MV-4-11 (cell line): Measurements from ENCODE around the gene TP73.

ENCODE experiments used
- DNase-seq: peaks from one replicate; lab custom pipeline; 2025; lab: John Stamatoyannopoulos, UW

TP73 gene

DNA sequence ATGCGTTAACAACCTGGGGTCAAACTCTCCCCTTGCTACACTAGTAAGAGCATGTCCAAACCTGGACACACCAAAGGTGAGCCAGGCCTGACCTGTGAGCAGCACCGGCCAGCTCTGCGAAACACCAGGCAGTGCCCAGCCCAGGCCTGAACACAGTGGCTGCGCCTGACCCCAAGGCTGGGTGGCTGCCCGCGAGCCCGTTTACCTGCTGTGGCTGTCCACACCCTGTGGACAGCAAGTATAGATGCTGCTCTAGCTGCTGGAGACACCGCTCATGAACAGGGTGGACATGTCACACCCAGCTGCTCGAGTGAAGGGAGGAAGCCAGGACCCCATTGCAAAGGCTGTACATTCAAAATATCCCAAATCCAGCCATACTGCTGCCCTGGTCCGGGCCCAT, 92.3 kb downstream of the TP73 start:
- DNase-seq: no peak

DNA sequence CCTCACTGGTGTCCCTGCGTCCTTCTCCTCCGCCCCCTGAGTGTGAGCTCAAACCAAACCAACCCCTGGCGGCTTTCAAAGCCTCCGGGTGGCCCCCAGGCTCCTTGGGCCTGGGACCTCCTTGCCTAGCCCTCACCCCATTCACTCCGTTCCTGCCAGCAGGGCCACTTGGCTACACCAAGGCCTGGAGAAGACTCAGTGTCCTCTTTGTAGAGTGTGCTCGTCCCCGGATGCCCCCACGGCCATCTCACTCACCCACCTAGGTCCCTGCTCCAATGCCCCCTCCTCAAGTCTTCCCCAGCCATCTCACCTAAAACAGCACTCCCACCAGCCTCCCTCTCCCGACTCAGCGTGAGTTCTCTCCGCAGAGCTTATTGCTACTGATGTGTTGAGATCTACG, 92.8 kb downstream of the TP73 start:
- no peak for DNase-seq

DNA sequence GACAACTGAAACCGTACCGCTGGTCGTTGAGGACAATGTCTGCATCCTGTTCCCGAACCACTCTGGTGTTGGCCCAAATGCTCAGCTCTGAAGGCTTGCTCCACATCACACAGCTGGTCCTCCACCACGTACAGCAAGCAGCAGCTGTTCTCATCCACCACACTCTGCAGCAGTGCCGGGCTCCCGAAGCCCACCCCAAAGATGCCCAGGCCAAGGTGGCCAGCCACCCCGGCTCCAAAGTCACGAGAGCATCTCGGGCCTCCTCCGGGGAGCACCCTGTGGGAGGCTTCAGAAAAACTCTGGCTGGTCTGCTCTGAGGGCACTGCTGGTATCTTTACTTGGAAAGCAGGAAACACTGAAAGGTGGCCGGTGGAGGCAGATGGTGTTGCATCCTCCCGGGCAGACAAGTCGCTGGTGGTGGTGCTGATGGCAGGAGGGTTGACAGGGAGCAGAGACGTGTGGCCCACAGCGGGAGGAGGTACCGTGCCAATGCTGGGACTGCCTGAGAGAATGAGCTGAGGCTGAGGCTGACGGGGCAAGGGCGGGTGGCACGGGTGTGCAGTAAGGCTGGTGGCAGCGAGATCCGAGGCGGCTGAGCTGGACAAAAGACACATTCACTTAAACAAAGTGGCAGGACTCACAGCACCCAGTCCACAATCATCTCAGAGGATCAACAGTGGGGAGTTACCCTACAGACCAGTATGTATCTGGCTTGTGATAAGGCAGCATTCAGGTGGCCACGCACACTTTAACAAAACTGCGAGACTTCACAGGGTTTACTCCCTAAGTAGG, 93.5 kb downstream of the TP73 start:
- no peak for DNase-seq

DNA sequence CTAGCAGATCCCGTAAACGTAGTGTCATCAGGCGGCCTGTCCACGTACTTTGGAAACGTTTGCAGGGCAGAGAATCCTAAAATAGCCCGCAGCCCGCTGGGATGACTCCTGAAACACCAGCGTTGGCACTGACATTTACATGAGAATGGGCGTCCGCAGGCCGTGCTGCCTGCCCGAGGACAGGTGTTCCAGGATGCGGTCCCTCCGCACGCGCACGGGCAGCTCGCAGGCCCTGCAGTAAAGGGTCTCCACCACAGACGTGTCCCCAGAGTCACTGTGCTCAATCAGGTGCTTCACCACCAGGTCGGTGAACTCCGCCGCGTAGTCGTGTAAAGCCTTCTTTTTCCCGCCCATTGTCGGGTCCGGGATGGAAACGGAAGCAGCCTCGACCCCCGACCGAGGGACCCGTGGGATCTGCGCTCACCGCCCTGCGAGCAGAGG, 94.1 kb downstream of the TP73 start:
- no peak for DNase-seq

DNA sequence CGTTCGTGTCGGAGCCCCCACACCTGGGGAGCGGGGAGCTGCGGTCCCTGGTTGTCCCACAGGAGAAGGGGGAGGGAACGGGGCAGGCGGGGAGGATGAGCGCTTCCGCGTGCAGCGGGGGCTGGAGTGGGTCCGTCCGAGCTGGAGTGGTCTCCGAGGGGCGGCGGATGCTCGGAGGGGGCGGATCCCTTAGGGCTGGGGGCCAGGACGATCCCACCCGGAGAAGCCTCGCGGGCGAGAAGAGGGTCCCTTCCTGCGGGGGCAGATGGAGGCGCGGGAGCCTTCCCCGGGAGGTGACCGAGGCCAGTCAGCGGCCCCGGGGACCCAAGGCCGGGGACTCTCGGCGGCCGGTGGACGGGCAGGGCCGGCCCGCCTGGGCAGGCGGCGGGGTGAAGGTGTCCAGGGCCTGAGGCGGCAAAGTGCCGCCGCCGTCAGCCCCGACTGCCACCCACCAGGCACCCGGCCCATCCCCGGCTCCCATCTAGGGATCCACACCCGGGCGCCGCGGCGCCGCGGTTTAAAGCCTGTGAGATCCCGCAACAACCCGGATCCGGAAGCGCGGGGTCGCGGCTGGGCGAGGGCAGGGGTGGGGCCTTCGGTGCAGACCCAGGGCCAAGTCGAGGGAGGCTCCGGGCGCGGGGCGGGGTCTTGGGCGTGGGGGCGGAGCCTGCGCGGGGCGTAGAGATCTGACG, 94.7 kb downstream of the TP73 start:
- peak; percentile 31 for DNase-seq

DNA sequence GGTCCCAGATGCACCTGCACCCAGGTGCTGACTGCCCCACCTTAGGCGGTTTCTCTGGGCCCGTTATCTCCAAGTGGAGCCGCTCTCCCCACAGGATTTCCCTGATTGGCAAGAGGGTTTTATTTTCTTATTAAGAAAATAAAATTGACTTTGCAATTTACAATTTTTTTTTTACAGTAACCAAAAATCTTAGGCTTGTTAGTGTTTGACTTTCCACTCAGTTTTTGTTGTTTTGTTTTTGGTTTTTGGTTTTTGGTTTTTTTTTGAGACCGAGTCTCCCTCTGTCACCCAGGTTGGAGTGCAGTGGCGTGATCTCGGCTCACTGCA, 95.2 kb downstream of the TP73 start:
- DNase-seq: no peak

DNA sequence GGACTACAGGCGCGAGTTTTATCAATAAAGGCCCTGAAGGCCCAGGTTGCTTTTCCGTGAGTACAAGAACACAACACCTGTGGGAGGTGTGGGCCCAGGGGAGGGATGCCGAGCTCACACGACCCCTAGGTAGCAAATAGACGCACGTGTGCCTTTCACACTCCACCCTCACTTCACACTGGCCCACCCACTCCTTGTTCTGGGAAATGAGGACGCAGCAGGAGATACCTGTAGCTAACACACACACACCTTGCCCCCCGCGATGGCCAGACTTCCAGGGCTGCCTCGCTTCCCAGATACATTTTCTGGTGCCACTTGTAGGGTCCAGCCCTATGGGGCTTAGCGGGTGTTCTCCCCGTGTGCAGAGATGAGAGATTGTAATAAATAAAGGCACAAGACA, 95.6 kb downstream of the TP73 start:
- DNase-seq: no peak

DNA sequence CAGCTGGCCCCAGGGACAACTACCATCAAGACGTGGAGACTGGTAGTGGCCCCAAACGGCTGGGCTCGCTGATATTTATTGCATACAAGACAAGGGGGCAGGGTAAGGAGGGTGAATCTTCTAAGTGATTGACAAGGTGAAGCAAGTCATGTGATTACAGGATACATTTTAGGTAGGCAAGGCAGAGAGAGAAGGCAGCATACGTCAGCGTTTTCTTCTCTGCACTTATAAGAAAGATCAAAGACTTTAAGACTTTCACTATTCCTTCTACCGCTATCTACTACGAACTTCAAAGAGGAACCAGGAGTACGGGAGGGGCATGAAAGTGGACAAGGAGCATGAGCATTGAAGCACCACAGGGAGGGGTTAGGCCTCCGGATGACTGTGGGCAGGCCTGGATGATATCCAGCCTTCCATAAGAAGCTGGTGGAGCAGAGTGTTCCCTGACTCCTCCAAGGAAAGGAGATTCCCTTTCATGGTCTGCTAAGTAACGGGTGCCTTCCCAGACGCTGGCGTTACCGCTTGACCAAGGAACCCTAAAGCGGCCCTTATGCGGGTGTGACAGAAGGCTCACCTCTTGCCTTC, 96.1 kb downstream of the TP73 start:
- DNase-seq: peak; percentile 21

DNA sequence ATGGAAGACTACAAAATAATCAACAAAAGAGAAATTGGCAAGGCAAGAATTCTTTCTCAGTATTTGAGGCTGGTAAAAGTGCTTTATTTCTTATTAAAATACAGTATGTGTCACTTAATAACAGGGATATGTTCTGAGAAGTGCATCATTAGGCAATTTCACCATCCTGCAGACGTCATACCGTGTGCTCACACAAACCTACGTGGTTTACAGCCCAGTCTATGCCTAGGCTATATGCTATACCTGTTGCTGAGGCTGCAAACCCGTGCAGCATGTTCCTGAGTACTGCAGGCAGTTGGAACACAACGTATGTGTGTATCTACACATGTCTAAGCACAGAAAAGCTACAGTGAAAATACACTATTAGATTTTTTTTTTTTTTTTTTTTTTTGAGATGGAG, 97.2 kb downstream of the TP73 start:
- no peak for DNase-seq

DNA sequence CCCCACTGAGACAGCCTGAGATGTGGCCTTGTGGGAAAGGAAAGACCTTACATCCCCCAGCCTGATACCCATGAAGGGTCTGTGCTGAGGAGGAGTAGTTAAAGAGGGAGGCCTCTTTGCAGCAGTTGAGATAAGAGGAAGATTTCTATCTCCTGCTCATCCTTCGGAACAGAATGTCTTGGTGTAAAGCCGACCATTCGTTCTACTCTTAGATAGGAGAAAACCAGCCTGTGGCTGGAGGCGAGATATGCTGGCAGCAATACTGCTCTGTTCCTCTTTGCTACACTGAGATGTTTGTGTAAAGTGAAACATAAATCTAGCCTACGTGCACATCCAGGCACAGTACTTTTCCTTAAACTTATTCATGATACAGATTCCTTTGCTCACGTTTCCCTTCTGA, 98.4 kb downstream of the TP73 start:
- no peak for DNase-seq

DNA sequence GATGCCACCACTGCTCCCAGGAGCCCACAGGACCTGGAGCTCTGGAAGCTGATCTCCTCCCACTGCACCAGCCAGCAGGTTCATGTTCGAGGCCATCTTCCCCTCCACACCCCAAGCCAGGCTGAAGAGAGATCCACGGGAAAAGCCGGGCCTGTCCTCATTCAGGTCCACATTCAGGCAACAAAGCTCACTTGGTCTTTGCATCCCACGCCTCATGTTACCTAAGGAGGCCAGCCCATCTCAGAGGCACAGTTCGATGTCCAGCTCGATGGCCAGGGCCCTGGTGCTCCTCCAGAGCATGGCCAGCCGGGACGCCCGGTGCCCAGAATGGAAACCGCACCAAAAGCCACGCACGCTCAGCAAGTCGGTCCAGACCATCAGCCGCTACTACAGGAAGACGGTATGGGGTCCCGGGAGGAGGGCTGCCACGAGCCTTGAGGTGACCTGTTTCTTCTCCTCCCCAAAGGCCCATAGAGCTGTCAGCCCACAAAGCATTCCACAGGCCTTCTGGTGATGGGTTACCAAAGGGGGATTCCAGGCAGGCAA, 100.2 kb downstream of the TP73 start, which contains the start of gene CCDC27:
Gene CCDC27, plus strand, starts transcription at position 51 of the 546 bp plus-strand sequence. Its CDS starts 32 bp downstream, at position 83.
- no peak for DNase-seq

DNA sequence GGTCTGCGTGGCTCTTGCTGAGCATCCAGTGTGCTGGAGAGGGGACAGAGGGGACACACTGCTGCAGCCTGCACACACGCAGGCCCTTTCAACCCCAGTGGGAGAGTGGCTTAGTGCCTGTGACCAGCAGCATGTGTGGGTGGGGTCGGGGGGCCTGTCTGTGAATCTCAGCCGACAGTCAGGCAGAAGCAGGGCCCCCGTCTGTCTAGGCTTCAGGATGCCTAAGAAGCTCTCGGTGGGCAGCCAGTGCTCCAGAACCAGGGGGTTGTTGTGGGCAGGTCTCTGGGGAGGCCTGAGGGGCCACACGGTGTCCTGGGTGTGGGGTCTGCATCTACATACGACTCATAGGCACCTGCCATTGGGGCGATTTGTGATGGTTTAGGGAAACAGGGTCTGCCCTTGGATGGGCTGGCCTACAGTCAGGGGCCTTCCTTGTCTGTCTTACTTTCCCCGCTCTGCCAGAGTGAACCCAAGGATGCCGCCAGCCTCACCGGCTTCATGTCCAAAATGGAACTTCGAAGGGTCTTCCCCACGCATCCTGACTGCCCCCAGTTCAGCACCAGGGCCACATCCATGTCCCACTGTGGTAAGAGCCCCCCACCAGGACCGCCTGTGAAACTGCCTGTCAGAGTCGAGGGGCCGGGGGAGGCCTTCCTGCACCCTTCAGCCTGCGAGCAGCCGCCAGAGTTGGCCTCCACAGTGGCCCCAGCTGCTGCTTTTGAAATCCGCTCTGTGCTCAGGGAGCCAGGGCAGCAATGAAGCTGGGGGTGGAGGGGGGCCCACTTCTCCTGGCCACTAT, 101.5 kb downstream of the TP73 start:
- DNase-seq: no peak

DNA sequence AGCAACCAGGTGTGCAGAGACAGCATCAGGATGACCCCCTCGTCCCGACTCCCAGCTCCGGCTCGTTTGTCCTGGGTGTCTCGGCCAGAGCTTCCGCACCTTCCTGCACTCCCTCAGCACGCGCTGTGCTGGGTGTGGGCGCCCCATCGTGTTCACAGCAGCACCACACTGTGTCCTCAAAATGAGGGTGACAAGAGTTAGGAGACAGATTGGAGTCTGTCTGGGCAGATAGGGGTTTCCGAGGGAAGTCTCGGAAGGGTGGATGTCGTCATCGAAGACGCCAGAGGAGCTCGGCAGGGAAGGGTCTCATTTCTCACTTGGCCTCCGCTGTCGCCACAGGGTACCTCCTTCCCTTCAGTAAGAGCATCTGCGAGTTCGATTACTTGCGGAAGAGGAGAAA, 104.1 kb downstream of the TP73 start:
- no peak for DNase-seq

DNA sequence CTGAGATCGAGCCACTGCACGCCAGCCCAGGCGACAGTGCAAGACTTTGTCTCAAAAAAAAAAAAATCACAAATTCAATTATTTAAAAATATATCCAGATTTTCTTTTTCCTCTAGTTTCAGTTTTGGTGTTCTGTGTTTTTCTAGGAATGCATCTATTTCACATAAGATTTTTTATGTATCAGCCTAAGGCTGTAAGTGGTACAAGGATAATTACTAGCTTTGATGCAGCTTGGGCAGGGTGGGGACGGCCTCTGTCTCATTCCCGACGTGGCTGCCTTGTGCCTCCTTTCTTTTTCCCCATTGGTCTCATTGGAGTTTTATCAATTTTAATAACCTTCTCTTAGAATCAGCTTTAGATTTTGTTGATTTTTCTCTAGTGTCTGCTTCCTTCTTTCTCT, 106.8 kb downstream of the TP73 start:
- DNase-seq: no peak

DNA sequence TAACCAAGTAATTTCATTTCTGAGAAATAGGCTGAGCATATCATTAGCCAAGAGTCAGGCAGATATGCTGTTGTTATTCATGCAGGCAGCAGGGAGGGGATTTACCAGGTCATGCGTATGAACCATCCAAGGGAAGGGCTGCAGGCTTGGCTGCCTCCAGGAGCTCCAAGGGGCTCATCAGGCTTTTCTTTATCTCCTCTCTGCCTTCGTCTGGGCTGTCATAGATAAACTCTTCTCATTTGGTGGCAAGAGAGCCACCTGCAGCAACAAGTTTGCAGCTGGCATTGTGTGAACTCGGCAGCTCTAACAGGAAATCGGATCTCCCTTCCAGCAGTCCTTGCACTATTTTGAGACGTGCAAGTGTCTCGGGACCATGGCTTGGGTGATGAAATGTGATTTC, 107.5 kb downstream of the TP73 start:
- no peak for DNase-seq

DNA sequence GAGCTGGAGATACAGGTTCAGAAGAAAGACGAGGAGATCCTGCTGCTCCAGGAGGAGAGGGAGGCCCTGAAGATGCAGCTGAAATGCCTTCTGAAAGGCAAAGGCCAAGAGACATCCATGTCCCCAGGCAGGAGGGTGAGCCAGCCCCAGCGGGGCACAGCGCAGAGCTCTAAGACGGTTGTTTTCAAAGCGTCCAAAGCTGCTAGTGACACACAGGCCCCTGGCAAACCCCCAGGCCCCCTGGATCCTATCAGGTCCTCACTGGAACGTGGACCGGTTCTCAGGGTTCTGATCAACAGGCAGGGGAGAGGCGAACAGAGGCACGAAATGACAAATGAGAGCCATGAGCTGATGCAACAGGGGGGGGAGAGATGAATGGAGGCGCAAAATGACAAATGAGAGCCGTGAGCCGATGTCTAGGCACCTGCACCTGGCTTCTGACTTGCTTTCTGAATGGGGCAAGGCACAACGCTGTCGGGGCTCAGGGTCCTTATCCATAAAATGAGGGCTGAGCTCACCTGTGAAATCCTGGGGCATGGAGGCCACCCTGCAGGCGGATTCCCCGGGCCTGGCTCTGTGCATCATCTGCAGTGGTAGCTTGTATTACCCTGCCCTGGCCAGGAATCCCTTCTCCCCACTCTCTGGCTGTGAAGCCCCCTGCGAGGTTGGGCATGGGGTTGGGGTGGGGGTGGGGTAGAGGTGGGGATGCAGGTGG, 109.1 kb downstream of the TP73 start:
- no peak for DNase-seq

DNA sequence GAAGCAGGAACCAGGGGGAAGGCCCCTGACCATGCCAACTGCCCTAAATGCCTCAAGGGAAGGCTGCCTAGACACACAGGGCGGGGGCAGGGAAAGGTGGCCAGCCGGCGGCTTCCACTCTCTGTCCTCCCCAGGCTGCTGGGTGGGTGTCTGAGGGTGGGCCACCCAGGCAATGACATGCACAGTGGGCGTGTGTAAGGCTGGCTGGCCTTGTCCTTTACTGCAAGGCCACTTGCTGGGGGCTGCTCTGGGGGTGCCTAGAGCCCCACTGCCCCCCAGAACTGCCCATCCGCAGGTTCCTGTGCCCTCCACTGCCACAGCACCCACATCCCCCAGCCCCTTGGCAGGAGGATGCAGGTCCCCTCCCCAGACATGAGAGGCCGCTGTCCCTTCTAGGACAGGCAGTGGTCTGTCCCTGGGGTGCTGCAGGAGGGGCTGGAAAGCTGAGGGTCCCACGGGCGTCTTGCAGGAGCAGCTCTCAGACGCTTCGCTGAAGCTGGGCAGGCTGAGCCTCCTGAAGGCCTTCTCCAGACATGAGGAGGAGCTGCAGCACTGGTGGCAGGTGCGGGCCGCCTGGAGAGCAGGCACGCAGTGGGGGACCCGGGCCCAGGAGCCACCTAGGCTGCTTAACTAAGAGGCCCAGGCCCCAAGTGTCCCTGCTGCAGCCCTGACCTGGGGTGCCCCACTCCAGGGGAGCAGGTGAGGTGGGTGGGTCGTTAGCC, 110.0 kb downstream of the TP73 start:
- no peak for DNase-seq

DNA sequence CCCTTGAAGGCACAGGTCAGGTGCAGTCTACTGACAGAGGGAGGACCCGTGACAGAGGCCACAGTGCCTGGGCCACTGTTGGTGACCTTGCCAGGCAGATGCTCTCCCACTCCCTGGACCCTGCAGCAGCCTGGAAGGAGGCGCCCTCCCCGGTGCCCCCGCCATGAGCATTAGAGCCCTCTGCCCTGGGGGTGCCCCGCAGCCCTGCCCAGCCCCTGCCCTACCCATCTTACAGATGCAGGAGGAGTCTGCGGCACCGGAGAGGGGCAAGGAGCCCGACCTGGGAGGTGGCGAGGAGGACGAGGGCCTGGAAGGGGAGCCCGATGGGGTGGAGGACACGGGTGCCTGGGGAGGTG, 110.5 kb downstream of the TP73 start:
- no peak for DNase-seq

DNA sequence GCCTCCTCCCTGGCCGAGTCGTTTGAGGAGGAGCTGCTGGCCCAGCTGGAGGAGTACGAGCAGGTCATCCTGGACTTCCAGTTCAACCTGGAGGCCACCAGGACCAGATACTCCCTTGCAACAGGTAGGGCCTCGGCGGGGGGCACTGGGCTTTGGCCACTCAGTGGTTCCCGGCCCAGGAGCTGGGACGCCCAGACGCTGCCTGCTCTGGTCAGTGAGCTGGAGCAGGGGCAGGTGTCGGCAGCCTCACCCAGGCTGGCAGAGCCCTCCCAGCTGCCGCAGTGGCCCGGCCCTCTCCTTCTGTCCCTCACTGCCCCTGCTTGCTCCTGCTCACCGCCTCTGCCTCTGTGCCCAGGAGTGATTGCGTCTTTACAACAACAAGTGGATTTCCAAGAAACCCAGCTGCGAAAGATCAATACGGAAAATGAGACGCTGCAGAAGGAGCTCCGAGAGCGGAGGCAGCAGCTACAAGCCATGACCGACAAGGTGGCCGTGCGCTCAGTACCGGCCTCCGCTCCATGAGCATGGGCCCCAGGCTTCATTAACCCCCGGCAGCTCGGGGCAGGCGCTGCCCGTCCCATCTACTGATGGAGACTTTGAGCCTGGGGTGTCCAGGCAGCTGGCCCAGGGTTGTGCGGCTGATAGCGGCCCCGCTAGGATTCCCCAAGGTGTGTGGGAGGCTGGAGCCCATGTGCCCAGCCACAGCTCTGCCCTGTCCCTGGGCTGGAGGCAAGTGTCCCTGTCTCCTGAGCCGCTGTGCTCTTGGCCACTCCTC, 111.2 kb downstream of the TP73 start:
- no peak for DNase-seq

DNA sequence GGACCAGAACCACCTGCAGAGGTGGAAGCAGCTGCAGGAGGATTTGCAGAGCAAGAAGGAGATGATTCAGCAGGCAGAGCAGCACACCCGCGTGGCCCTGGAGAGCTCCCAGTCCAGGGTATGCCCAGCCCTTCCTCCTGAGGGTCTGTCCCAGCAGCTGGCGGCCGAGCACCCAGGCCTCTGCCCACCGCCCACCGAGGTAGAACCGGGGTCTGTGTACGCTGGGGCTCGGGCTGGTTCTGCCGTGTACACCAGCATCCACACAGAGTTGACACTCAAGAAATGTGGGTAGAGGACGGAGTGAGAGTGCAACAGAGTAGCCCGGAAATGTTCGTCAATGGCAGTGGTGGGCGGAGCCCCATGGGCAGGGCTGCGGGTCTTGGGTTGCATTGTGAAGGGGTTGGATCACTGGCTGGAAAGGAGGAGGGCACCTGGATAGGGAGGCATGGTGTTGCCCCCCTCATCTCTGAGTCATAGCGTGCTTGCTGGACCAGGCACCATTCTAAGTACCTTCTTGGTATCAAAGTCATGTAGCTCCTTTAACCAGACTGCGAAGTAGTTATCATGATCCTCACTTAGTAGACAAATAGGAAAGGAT, 115.1 kb downstream of the TP73 start:
- no peak for DNase-seq
